Right lobe of liver (tissue), 4 donors: ENCODE data around the gene PPARG.

Experiments used
- POLR2A ChIP-seq: fragments of 450-650 bp; IDR thresholded peaks from one replicate; pipeline ENCODE4 v1.6.1; 2017; ENCODE audit warnings: antibody characterized with exemption, mild to moderate bottlenecking
- TF ChIP-seq, protein P1 (sequence below), 4 donors: fragments of 200-600 bp in 3 of 4; fragments of 450-650 bp in 1 of 4; IDR thresholded peaks; one replicate each; pipeline versions ENCODE4 v1.5.1 to v1.8.0; 2016 to 2022; ENCODE audit warnings: antibody characterized with exemption in 4 of 4, mild to moderate bottlenecking in 2 of 4
- donor health status: DM: no; HTN: no; CAD: no.
- donor health status: DM: no; HTN: no; CAD: no.
- donor health status: DM: no; HTN: yes; CAD: no.

- TF ChIP-seq, protein P1, sequence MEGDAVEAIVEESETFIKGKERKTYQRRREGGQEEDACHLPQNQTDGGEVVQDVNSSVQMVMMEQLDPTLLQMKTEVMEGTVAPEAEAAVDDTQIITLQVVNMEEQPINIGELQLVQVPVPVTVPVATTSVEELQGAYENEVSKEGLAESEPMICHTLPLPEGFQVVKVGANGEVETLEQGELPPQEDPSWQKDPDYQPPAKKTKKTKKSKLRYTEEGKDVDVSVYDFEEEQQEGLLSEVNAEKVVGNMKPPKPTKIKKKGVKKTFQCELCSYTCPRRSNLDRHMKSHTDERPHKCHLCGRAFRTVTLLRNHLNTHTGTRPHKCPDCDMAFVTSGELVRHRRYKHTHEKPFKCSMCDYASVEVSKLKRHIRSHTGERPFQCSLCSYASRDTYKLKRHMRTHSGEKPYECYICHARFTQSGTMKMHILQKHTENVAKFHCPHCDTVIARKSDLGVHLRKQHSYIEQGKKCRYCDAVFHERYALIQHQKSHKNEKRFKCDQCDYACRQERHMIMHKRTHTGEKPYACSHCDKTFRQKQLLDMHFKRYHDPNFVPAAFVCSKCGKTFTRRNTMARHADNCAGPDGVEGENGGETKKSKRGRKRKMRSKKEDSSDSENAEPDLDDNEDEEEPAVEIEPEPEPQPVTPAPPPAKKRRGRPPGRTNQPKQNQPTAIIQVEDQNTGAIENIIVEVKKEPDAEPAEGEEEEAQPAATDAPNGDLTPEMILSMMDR (IDR thresholded peaks at IDR 0.05): no peak
- TF ChIP-seq POLR2A: no peak
These were observed 4.3 kb upstream of the PPARG start for GRCh38 chr3:12284591-12284990.
